Colonic mucosa (tissue), 4 donors: ENCODE measurements around the gene COL6A2. TPM values are rescaled to one million over a fixed set of nuclear protein-coding genes. Genes with fewer than 3 reads are reported as not detected.

Experiments used
- DNase-seq: peaks from one replicate; pipeline ENCODE4 v3.0.0-alpha.2; 2020
- H3K27ac ChIP-seq: fragments of 200-600 bp; one replicate; pipeline ENCODE4 v1.8.0; 2021
- H3K27me3 ChIP-seq: fragments of 200-600 bp; one replicate; pipeline ENCODE4 v1.8.0; 2021
- H3K36me3 ChIP-seq: fragments of 200-600 bp; one replicate; pipeline ENCODE4 v1.8.0; 2021
- H3K4me1 ChIP-seq: fragments of 200-600 bp; one replicate; pipeline ENCODE4 v1.8.0; 2021; ENCODE audit warnings: mild to moderate bottlenecking
- H3K4me3 ChIP-seq: fragments of 200-600 bp; one replicate; pipeline ENCODE4 v1.8.0; 2021
- H3K9ac ChIP-seq, 2 donors: one replicate each; pipeline ENCODE4 v1.7.0; 2013; ENCODE audit warnings: control low read depth in 2 of 2, low read depth in 2 of 2, low read length in 2 of 2
- H3K9me3 ChIP-seq: fragments of 200-600 bp; one replicate; pipeline ENCODE4 v1.8.0; 2021
- intact Hi-C: fragments of 100-400 bp; cut with DNase I; formaldehyde crosslinking; loops from one replicate; pipeline ENCODE4 v1.14.1; 2022
- total RNA-seq, 2 donors: library from RNA; stranded (reverse); fragmentation: NEBNext Ultra II Directional in 1 of 2; extraction: Animal tissue kit (Norgen Biotek cat#: 25700) in 1 of 2; gene quantifications; one replicate each; pipeline ENCODE4 v1.2.1, GENCODE V29; 2021
- TF ChIP-seq, protein P1 (sequence below): fragments of 200-600 bp; IDR thresholded peaks from one replicate; pipeline ENCODE4 v1.8.0; 2022; ENCODE audit warnings: antibody characterized with exemption, mild to moderate bottlenecking
- donor health status: healthy.
- donor health status: DM: no; HTN: no; CAD: no.
- donor health status: DM: no; HTN: no; CAD: no.

COL6A2 gene
- total RNA-seq, 2 donors from 2014 or later: 55.7 to 190 TPM

- TF ChIP-seq, protein P1, sequence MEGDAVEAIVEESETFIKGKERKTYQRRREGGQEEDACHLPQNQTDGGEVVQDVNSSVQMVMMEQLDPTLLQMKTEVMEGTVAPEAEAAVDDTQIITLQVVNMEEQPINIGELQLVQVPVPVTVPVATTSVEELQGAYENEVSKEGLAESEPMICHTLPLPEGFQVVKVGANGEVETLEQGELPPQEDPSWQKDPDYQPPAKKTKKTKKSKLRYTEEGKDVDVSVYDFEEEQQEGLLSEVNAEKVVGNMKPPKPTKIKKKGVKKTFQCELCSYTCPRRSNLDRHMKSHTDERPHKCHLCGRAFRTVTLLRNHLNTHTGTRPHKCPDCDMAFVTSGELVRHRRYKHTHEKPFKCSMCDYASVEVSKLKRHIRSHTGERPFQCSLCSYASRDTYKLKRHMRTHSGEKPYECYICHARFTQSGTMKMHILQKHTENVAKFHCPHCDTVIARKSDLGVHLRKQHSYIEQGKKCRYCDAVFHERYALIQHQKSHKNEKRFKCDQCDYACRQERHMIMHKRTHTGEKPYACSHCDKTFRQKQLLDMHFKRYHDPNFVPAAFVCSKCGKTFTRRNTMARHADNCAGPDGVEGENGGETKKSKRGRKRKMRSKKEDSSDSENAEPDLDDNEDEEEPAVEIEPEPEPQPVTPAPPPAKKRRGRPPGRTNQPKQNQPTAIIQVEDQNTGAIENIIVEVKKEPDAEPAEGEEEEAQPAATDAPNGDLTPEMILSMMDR: no peak
- intact Hi-C loops: no loop called here
- H3K36me3 ChIP-seq: no peaks in the 10 kb centered on the region
- no peaks in the 10 kb centered on the region for H3K9me3 ChIP-seq
- H3K27ac ChIP-seq: no peak overlapping the region
- no peaks in the 10 kb centered on the region for H3K27me3 ChIP-seq
- DNase-seq: no peak
- no peak overlapping the region for H3K4me3 ChIP-seq
- H3K4me1 ChIP-seq: no peaks in the 10 kb centered on the region
- no peak overlapping the region for H3K9ac ChIP-seq
Measured at GRCh38 chr21:46124926-46125845, 27.3 kb downstream of the COL6A2 start.

GRCh38 chr21:46125846-46126301 lies 28.0 kb downstream of the COL6A2 start:
- H3K27ac ChIP-seq: no peak overlapping the region

GRCh38 chr21:46126309-46127238 lies 28.7 kb downstream of the COL6A2 start:
- H3K4me3 ChIP-seq: no peak overlapping the region
- intact Hi-C loops: no loop called here
- no peak overlapping the region for H3K27ac ChIP-seq
- no peaks in the 10 kb centered on the region for H3K36me3 ChIP-seq
- H3K27me3 ChIP-seq: no peaks in the 10 kb centered on the region
- H3K9ac ChIP-seq: no peak overlapping the region
- no peak for DNase-seq
- TF ChIP-seq, protein P1: no peak
- no peaks in the 10 kb centered on the region for H3K9me3 ChIP-seq
- no peaks in the 10 kb centered on the region for H3K4me1 ChIP-seq

More at GRCh38 chr21:46125846-46126301, 28.0 kb downstream of the COL6A2 start:
- no peak overlapping the region for H3K4me3 ChIP-seq
- no peaks in the 10 kb centered on the region for H3K4me1 ChIP-seq
- H3K9ac ChIP-seq: no peak overlapping the region
- no peaks in the 10 kb centered on the region for H3K27me3 ChIP-seq
- intact Hi-C loops: no loop called here
- no peaks in the 10 kb centered on the region for H3K36me3 ChIP-seq
- TF ChIP-seq, protein P1: no peak
- H3K9me3 ChIP-seq: no peaks in the 10 kb centered on the region
- no peak for DNase-seq

- H3K9ac ChIP-seq: no peak overlapping the region
- no peaks in the 10 kb centered on the region for H3K4me1 ChIP-seq
- no peaks in the 10 kb centered on the region for H3K27me3 ChIP-seq
- intact Hi-C loops: no loop called here
- H3K27ac ChIP-seq: no peak overlapping the region
- H3K36me3 ChIP-seq: no peaks in the 10 kb centered on the region
- H3K4me3 ChIP-seq: no peak overlapping the region
- no peaks in the 10 kb centered on the region for H3K9me3 ChIP-seq
- TF ChIP-seq, protein P1: no peak
- DNase-seq: no peak
Measured at GRCh38 chr21:46127239-46128105, 29.6 kb downstream of the COL6A2 start.
